NK-92 (cell line): Measurements from ENCODE around the gene FOXP1.

ENCODE experiments used
- DNase-seq: peaks from one replicate; lab custom pipeline; 2025; ENCODE audit not compliant: unreplicated experiment; lab: John Stamatoyannopoulos, UW

The FOXP1 gene

DNA sequence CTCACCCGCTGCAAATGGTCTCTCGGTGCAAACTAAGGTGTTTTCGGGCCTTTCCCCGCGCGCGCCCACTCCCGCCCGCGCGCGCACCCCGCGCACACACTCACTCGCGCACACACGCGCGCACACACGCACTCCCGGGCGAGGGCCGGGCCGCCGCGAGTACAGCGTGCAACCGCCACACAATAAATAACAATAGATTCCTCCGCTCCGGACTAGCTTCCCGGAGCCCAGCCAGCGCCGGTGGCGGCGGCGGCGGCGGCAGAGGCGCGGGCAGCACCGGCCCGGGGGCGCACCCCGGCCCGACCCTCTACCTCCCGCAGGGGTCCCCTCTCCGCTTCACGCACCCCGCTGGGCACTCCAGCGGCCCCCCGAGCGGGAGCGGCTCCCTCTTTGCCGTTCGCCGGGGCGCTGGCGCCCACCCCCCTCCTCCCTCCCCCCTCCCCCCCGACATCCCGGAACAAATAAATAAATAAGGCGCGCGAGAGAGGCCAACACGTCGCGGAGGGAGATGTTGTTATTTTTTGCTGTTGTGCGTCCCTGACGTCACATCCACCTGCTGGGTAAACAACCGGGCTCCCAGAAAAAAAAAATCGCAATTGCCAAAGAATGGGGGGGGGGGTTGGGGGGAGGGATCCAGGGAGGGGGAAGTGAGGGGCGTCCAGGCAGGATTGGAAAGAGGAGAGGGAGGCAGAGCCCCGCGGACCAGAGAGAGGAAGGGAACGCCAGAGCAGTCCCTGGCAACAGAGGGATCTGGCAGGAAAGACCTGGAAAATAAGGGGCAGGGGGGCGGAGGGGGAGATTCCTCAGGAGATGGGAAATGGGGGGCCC is at the start of gene FOXP1:
Gene FOXP1 (minus strand): TSS at position 163 of the 828 bp plus-strand sequence. CDS start 385,347 bp downstream, outside the sequence.
- no peak for DNase-seq

DNA sequence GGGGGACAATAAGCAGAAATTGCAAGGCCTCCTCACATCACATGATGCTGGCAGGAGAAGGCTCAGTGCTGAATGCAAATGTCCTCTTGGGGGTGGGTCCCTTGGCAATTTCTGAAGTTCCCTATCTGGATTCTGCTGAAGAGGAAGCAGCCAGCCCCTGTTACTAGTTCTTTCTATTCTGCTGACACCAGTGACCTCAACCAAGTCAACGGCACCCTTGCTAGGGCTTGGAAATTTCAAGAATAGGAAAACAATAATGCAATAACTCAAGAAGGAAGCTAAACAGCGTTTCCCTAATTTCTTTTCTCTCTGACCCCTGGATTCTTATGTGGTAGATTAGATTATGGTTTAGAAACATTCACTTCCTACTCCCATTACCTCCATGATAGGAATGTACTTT is 46.2 kb upstream of the FOXP1 start:
- no peak for DNase-seq

DNA sequence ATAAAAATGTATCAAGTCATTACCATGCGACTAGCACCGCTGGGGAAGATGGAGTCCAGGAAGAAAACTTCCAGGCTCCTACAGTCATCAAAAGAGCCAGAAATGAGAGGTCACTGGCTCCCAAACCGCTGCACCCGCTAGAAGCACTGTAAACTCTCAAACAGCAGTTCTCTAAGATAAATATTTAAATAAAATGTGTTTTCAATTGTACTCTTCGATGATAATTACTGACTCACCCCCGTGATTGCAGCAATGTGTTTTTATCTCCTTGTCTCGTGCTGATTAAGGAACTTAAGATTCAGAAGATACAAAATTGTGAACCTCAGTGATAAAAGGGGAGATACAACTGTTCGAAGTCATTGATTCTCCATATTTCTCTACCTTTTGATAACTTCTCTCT is 45.8 kb upstream of the FOXP1 start:
- no peak for DNase-seq

DNA sequence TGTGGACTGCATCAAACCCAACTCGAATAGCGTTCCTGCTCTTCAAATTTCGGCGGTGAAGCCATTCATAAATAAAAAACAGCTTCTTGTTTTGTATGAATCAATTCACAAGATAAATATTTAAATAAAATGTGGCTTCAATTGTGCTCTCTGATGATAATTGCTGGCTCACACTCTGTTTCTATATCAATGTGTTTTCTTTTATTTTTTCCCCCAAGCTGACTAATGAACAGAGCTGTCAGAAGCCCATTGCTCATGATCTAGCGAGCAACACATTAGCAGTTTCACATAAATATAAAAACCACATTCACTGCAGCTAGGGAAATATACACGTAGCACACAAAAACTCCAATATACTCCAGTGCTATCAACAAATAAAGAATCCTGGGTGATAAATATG is 45.0 kb upstream of the FOXP1 start:
- no peak for DNase-seq

DNA sequence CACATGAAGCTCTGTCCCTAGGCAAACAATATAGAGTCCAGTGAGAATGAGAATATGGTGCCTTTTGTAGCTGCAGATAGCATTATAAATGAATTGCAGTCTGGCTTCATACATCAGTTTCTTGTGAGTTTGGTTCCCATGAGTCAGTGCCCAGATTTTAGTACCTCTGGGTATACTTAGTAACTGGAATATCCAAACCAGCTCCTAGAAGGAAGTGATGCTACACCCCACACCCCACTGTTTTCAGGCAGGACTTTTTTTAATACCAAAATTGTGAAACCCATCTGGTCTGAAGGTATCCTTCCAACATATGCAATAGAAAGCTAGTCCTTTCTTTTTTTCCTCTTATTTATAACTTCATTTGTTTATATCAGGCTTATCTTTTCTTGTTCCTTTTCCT is 42.1 kb upstream of the FOXP1 start:
- no peak for DNase-seq

DNA sequence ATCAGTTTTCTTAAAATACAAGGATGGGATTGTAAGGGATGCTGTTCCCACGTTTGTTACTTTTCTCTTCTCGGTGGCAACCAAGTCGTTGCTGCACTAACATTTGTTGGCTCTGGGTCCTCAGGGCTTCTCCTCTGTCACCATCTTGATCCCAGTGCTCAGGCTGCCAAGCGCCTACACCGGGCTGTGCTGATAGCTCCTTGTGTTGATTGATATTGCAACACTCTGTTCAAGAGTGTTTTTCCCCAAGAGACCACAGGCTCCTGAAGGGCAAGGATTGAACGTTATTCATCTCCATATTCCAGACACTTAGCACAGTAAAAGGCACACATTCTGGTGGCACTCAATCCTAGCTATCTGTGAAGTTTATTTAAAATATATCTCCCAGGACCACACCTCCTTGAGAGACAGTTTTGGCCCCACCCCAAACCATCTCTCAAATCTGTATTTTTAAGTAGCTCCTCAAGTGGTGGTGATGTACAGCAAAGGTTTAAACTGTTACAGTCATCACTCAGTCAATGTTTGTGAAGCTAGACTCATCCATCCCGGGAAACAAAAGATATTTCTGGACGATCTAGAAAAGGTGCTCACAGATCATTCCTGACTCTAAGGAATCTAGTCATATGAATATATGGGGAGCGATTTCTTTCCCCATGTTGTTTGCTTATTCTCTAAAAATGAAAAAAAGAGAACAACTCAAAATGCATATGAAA is 38.5 kb upstream of the FOXP1 start:
- DNase-seq = no peak

DNA sequence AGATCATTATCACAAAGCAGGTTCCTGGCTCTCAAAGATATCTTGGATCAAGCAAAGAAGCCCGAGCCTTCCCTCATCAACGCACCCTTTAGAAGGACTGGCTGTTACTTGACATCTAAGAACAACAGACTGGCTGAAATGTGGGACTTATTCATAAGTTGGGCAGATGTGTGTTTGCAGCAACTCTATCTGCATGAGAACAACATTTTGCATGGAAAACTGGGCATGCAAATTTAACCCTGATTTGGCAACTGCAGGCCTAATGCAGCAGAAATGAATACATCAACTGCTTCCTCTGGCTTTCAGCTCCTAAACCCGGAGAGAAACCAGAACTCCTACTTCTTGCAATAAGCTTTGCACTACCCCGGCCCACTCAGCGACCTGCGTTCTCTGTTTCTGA is 35.0 kb upstream of the FOXP1 start:
- no peak for DNase-seq

DNA sequence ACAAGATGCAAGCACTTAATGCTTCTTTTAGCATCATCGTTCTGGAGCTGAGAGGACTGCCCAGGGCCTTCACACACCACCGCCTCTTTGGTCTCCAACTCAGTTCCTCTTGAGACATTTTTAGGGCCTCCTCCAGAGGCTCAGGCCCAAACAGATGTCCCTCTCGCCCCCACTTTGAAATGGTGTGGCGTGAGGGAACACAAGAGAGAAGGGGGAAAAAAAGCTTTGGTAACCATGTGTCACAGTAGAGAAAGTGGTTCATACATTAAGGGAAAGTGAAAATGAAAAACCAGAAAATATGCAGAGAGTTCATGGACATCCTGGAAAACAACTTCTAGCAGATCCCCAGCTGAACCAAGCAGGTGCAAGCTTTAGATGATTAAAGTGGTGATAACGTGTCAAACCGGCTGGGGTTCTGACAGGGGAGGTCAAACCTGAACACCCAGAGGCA is 33.1 kb upstream of the FOXP1 start:
- no peak for DNase-seq

DNA sequence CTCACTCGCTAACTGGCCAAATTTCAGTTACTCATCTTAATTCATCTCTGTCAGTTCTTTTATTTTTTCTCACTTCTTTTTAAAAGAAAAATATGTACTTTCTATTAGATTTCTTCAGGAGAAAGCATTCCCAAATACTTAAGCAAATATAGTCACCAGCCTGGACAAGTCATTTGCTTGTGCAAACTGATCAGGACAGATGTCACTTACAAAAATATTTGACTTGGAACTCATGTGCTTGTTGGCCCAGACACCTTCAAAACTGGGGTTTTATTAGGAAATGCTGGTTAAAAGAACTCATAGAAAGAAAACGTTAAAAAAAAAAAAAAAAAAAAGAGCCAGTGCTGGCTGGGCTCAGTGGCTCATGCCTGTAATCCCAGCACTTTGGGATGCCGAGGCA is 31.3 kb upstream of the FOXP1 start:
- DNase-seq = no peak

DNA sequence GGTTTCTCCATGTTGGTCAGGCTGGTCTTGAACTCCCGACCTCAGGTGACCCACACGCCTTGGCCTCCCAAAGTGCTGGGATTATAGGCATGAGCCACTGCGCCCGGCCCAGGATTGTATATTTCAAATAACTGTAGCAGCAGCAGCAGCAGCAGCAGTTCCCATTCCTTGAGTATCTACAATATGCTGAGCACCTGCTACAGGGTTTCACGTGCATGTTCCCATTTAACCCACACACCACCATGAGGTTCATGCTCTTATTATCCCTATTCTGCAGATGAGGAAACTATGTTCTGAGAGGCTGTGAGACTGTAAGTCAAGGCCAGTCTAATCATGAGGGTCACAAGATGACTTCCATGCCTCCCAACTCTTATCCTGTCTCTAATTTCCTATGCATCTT is 30.9 kb upstream of the FOXP1 start:
- no peak for DNase-seq

DNA sequence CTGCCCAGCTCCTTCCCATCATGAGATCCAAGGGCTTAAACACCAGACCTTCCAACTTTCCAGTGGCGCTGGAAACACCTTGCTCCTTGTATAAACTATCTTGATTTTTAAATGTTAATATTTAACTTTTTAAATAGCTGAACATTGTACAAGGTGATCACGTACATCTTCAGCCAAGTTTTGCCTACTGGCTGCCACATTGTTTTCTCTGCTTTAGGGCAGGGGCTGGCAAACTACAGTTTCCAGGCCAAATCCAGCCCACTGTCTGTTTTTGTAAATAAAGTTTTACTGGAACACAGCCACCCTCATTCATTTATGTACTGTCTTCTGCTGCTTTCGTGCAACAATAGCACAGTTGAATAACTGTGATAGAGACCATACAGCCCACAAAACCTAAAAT is 27.6 kb upstream of the FOXP1 start:
- DNase-seq = no peak

DNA sequence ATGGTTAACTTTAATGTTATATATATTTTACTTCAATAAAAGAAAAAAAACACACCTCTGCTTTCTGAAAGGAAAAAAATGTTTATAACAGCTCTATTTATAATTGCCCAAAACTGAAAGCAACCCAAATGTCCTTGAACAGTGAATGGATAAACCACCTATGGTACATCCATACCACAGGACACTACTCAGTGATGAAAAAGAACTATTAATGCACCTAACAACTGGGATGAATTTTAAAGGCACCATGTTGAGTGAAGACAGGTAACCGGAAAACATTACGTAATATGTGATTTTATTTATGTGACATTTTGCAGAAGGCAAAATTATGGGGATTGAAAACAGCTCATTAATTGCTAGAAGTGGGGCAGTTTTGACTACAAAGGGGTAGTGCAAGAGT is 23.8 kb upstream of the FOXP1 start:
- no peak for DNase-seq

DNA sequence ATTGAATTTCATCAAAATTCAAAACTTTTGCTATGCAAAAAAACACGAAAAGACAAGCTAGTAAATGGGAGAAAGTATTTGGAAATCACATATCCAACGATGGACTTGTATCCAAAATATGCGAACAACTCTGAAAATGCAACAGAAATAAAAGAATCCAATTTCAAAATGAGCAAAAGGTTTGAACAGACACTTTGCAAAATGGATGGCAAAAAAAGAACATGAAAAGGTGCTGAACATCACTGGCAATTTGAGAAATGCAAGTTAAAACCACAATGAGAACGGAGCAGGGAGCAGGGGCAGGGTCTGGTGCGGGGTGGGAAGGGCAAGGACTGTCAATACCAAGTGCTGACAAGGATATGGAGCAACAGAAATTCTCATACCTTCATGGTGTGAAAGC is 23.1 kb upstream of the FOXP1 start:
- no peak for DNase-seq

DNA sequence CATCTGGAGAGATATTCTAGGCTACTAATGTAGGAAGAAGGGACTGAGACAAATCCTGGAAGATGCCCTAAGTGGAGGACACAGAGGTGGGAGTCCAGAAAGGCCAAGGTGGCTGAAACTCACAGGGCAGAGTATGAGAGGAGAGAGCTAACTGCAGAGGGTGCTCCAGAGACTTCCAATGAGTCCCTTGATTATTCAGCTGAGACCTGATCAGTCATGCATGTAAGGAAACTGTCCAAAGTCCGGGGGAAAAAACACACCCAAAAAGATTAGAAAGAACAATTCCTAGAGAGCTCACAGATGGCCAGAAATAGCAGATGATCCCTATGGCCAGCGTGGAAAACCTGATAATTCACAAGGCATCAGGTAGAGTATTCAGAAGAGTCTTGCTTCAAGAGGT is 18.7 kb upstream of the FOXP1 start:
- no peak for DNase-seq

DNA sequence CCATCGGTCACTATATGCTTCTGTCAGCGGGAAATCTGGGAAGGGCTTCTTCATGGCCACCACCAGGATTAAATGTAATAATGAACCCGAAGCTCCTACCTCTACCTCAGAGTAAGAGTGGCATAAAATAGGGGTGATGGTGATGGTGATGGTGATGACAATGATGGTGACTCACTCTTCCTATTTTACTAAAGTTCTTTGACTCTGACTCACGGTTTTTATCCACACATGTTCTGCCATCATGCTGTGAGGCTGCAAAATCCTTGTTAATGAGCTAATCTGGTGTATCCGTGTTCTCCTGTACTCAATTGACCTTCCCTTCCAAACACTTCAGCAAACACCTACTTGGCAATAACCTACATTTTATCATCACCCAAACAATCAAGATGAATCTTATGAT is 18.3 kb upstream of the FOXP1 start:
- DNase-seq = no peak

DNA sequence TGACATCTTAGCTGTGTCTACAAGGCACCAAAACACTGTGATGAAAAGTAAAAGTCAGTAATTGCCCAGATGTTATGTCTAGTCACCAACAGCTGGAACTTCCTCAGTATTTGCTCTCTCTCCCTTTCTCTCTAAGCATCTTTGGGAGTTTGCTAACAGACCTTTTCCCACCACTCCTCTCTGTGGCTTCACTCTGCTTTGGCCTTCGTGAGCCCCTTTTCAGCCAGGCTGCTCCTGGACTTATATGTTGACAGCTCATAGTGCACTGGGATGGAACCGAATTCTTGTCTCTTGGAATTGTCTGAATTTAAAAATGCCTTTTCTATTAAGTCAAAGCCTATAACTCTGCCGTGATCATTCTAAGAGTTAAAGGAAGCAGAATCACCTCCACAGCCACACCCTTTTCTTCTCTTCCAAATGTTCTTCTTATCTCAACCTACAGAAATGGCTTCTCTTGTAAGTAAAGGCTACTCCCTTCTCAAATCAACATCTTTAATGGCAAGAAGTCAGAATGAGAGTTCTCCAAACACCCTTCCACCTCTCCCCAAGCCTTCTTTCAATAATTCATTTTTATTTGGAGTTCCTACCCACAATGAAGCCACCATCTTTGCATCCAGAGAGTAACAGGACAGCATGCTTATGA is 17.2 kb upstream of the FOXP1 start:
- no peak for DNase-seq

DNA sequence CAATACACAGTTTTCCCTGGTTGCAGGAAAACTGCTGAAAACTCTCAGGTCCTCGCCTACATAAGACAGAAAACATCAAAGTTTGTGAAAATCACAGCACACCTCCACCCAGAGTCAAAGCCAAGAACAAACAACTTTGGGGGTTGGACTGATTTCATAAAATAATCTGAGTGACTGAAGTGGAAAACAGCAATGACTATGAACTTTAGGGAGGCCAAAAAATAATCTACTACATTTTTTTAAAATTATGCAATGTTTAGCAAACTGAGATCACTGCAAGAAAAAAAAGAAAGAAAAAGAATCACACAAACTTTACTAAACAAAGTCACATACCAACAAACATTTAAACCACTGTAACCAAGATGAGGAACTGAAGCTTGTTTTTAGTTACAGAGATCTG is 15.9 kb upstream of the FOXP1 start:
- DNase-seq = no peak

DNA sequence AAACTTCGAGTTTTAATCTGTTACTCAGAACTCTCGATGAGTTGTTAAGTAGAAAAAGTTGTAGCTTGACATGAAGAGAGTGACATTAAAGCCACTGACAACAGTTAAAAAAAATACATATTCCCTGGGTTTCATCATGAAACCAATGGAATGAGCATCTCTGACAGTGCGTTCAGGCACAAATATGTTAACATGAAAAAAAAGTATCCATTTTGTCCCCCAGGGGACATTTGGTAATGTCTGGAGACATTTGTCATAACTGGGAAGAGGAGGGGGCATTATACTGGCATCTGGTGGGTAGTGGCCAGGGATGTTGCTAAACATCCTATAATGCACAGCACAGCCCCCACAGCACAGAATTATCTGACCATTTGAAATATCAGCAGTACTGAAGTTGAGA is 14.8 kb upstream of the FOXP1 start:
- no peak for DNase-seq

DNA sequence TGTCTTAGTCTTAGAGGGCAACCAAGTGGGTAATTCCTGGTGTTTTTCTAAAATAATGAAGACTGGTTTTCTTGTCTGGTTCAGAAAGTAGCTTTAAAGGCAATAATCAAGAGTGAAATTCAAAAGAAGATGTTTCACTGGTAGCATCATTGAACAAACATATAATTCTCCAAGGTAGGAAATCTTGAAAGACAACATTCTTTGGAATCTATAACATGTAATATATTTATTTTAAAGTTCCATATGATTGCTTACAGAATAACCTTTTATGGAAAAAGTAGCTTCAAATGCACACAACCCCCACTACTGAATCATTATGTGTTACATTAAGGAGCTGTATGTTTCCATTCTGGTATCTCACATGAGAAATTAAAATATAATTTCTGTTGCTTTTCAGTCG is 13.8 kb upstream of the FOXP1 start:
- DNase-seq = no peak

DNA sequence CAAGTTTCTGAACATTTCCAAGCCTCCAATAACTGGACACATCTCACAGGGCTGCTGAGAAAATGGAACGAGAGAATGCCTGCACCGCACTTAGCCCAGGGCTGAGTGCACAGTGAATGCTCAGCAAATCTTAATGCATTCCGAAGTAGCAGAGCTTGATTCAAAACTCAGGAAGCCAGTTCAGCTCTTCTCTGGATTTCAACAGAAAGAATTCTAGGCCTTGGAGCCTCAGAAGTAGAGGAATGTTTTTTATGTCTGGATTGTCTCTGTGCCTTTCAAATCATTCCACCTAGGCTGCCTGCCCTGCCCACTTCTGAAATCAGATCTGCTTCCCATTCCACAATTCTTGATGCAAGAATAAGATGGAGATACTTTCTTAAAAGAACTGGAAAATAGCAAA is 9.6 kb upstream of the FOXP1 start:
- no peak for DNase-seq

DNA sequence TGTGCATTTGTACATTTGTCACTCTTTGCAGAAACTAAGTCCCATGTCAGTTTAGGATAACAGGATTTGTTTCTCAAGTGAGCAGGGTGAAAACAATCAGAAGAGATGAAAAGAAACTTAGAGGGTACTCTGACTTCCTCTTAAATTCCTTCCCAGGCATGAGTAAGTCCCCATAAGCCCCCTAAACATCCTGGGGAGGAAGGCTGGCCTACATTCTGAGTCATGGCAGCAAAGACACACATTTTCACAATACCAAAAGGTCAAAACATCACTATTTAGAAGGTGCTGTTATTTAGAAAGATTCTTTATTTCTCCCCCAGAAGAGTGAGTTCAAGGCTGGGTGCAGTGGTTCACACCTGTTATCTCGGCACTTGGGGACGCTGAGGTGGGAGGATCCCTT is 7.6 kb upstream of the FOXP1 start:
- DNase-seq = no peak

DNA sequence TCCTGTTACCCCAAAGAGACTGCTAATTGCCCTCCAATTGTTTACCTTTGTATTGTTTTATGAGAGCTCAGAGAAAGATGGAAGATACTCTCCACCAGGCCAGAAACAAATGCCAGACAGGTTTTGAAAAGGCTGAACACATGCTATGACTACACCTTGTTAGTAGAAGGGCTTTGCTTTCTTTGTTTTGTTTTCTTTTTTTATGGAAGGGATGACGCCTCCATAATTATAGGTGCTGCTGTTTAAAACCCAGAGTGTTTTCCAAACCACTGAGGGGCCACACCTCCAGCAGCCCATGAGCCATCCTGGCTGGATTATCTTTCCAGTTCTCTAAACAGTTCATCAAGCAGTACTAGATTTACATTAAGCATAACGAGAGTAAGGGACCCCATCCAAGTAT is 5.6 kb upstream of the FOXP1 start:
- DNase-seq = no peak
